H1 (cell line): ENCODE measurements around the gene NEK11. TPM values are rescaled to one million over a fixed set of nuclear protein-coding genes. Genes with fewer than 3 reads are reported as not detected.

Source experiments
- CTCF ChIA-PET: fragments of 300-600 bp; sonication (Branson Sonifier 250); formaldehyde crosslinking; loops from one replicate; lab custom pipeline; 2021; ENCODE audit not compliant: partially characterized antibody; lab: Charles Lee
- POLR2A ChIA-PET: fragments of 300-600 bp; sonication (Branson Sonifier 250); formaldehyde crosslinking; loops from one replicate; lab custom pipeline; 2021; ENCODE audit warnings: inconsistent platforms; ENCODE audit not compliant: partially characterized antibody; lab: Charles Lee
- DNase-seq, 2 experiments: peaks; one replicate each; pipeline versions ENCODE4 v3.0.0 to v3.0.0-alpha.2; 2010 to 2022; ENCODE audit warnings: low spot score in 2 of 2, low read depth in 1 of 2, mixed read lengths in 1 of 2
- FAIRE-seq: peaks from 2 replicates; lab custom pipeline; 2011; peaks lifted over from hg19 to GRCh38; lab: Jason Lieb, UNC
- H2AFZ ChIP-seq: 2 replicates; pipeline ENCODE4 v1.8.1; 2012; ENCODE audit warnings: low read length, inconsistent platforms
- H2AK5ac ChIP-seq: 2 replicates; pipeline ENCODE4 v1.6.1; 2013; ENCODE audit warnings: low read depth, low read length
- H2BK120ac ChIP-seq: replicated peaks from 2 replicates; pipeline ENCODE3; 2013; ENCODE audit warnings: low read depth, low read length, inconsistent platforms
- H2BK12ac ChIP-seq: 2 replicates; pipeline ENCODE4 v1.6.1; 2013; ENCODE audit warnings: low read depth, low read length
- H2BK15ac ChIP-seq: 2 replicates; pipeline ENCODE4 v1.6.1; 2013; ENCODE audit warnings: low read length
- H2BK20ac ChIP-seq: 2 replicates; pipeline ENCODE4 v1.6.1; 2013; ENCODE audit warnings: low read length
- H2BK5ac ChIP-seq: 2 replicates; pipeline ENCODE4 v1.6.1; 2013; ENCODE audit warnings: low read depth, low read length
- H3K14ac ChIP-seq: 2 replicates; pipeline ENCODE4 v1.6.1; 2013; ENCODE audit warnings: inconsistent platforms; ENCODE audit not compliant: insufficient read length
- H3K18ac ChIP-seq: 2 replicates; pipeline ENCODE4 v1.6.1; 2013; ENCODE audit warnings: low read length; ENCODE audit errors: extremely low read depth
- H3K23ac ChIP-seq: 2 replicates; pipeline ENCODE4 v1.6.1; 2013; ENCODE audit warnings: inconsistent platforms; ENCODE audit not compliant: insufficient read length
- H3K23me2 ChIP-seq: 2 replicates; pipeline ENCODE4 v1.6.1; 2013; ENCODE audit warnings: low read depth, low read length
- H3K27ac ChIP-seq: 2 replicates; pipeline ENCODE4 v1.6.1; 2011; ENCODE audit warnings: low read depth, low read length, inconsistent platforms
- H3K27me3 ChIP-seq, 4 experiments: replicated peaks in 1 of 4; 1 replicate in 1 of 4; 2 replicates in 3 of 4; pipeline versions ENCODE4 v1.6.1 to v1.8.1; 2011 to 2013; ENCODE audit warnings: low read length in 3 of 4, mild to moderate bottlenecking in 3 of 4, inconsistent platforms in 2 of 4, mixed read lengths in 2 of 4, moderate library complexity in 1 of 4; ENCODE audit not compliant: control insufficient read depth in 3 of 4, insufficient read depth in 3 of 4; ENCODE audit errors: extremely low read depth in 1 of 4
- H3K36me3 ChIP-seq, 4 experiments: 2 replicates each; pipeline versions ENCODE4 v1.6.1 to v1.8.1; 2011 to 2013; ENCODE audit warnings: mild to moderate bottlenecking in 4 of 4, low read length in 3 of 4, moderate library complexity in 2 of 4, control low read depth in 1 of 4, inconsistent platforms in 1 of 4; ENCODE audit not compliant: insufficient read depth in 4 of 4, control insufficient read depth in 2 of 4
- H3K4ac ChIP-seq: replicated peaks from 2 replicates; pipeline ENCODE3; 2013; ENCODE audit warnings: low read length, low read depth, mixed read lengths, inconsistent platforms; ENCODE audit not compliant: insufficient read length
- H3K4me1 ChIP-seq, 4 experiments: replicated peaks in 1 of 4; 1 replicate in 1 of 4; 2 replicates in 3 of 4; pipeline versions ENCODE4 v1.6.1 to v1.8.1; 2011 to 2013; ENCODE audit warnings: low read length in 3 of 4, inconsistent platforms in 2 of 4, mixed read lengths in 1 of 4; ENCODE audit not compliant: insufficient read depth in 4 of 4, control insufficient read depth in 3 of 4
- H3K4me2 ChIP-seq, 2 experiments: 2 replicates each; pipeline versions ENCODE4 v1.6.1 to v1.8.1; 2011 to 2013; ENCODE audit warnings: low read depth in 2 of 2, low read length in 2 of 2, control low read depth in 1 of 2, inconsistent platforms in 1 of 2, mild to moderate bottlenecking in 1 of 2; ENCODE audit not compliant: insufficient read depth in 1 of 2
- H3K4me3 ChIP-seq, 4 experiments: fragments of 200-600, 300-600 bp in 1 of 4; sonication (generic), shearing (Covaris generic), sonication (Bioruptor Twin) in 1 of 4; 2 replicates each; pipeline versions ENCODE4 v1.5.1 to v1.8.1; 2011 to 2016; ENCODE audit warnings: low read length in 4 of 4, low read depth in 3 of 4, control low read depth in 2 of 4, inconsistent platforms in 2 of 4, mild to moderate bottlenecking in 2 of 4, mixed read lengths in 1 of 4, moderate library complexity in 1 of 4; ENCODE audit not compliant: insufficient read depth in 2 of 4; ENCODE audit errors: extremely low read depth in 1 of 4
- H3K56ac ChIP-seq: replicated peaks from 2 replicates; pipeline ENCODE3; 2013; ENCODE audit warnings: low read depth, mild to moderate bottlenecking, mixed read lengths, low read length, inconsistent platforms; ENCODE audit not compliant: insufficient read length
- H3K79me1 ChIP-seq: 2 replicates; pipeline ENCODE4 v1.6.1; 2013; ENCODE audit warnings: low read depth, low read length, control low read depth
- H3K79me2 ChIP-seq, 2 experiments: 2 replicates each; pipeline versions ENCODE4 v1.6.1 to v1.8.1; 2012 to 2013; ENCODE audit warnings: low read length in 2 of 2, mild to moderate bottlenecking in 2 of 2, inconsistent platforms in 1 of 2; ENCODE audit not compliant: insufficient read depth in 2 of 2, control insufficient read depth in 1 of 2
- H3K9ac ChIP-seq, 4 experiments: replicated peaks in 1 of 4; 1 replicate in 1 of 4; 2 replicates in 3 of 4; pipeline versions ENCODE4 v1.6.1 to v1.8.1; 2011 to 2013; ENCODE audit warnings: low read depth in 3 of 4, low read length in 3 of 4, control low read depth in 2 of 4, mild to moderate bottlenecking in 2 of 4, moderate library complexity in 2 of 4, inconsistent platforms in 1 of 4; ENCODE audit errors: extremely low read depth in 1 of 4
- H3K9me3 ChIP-seq, 2 experiments: 2 replicates each; pipeline versions ENCODE4 v1.6.1 to v1.8.1; 2012 to 2013; ENCODE audit warnings: mild to moderate bottlenecking in 2 of 2, moderate library complexity in 2 of 2, control low read depth in 1 of 2, inconsistent platforms in 1 of 2, low read depth in 1 of 2, low read length in 1 of 2, mixed read lengths in 1 of 2; ENCODE audit not compliant: insufficient read depth in 2 of 2
- H4K20me1 ChIP-seq, 2 experiments: replicated peaks in 1 of 2; 2 replicates each; pipeline versions ENCODE3 to v1.8.1; 2011 to 2013; ENCODE audit warnings: inconsistent platforms in 2 of 2, low read length in 2 of 2, mild to moderate bottlenecking in 1 of 2; ENCODE audit not compliant: insufficient read depth in 2 of 2, control insufficient read depth in 1 of 2
- H4K5ac ChIP-seq: 2 replicates; pipeline ENCODE4 v1.6.1; 2013; ENCODE audit warnings: low read length, low read depth, mixed read lengths, inconsistent platforms; ENCODE audit not compliant: insufficient read length
- H4K8ac ChIP-seq: 2 replicates; pipeline ENCODE4 v1.8.0; 2013; ENCODE audit warnings: mild to moderate bottlenecking, moderate library complexity, low read length, inconsistent platforms; ENCODE audit not compliant: insufficient read depth; ENCODE audit errors: extremely low read depth
- H4K91ac ChIP-seq: replicated peaks from 2 replicates; pipeline ENCODE3; 2013; ENCODE audit warnings: low read length, mixed read lengths, inconsistent platforms; ENCODE audit not compliant: insufficient read length
- CHD2 ChIP-seq: IDR thresholded peaks from 2 replicates; pipeline ENCODE4 v1.6.1; 2012; ENCODE audit warnings: low read length, improper control_type of control experiment
- CTCF ChIP-seq, 3 experiments: IDR thresholded peaks; 1 replicate in 2 of 3; 2 replicates in 1 of 3; pipeline versions ENCODE4 v1.5.1 to v1.6.1; 2011; ENCODE audit warnings: low read length in 3 of 3, mild to moderate bottlenecking in 3 of 3, inconsistent platforms in 2 of 3, low read depth in 1 of 3, moderate library complexity in 1 of 3; ENCODE audit not compliant: insufficient read depth in 1 of 3; ENCODE audit errors: control extremely low read depth in 1 of 3
- EP300 ChIP-seq, 2 experiments: IDR thresholded peaks; 1 replicate in 1 of 2; 2 replicates in 1 of 2; pipeline ENCODE4 v1.6.1; 2011 to 2012; ENCODE audit warnings: low read depth in 2 of 2, low read length in 2 of 2, mild to moderate bottlenecking in 2 of 2, borderline replicate concordance in 1 of 2, inconsistent platforms in 1 of 2, moderate library complexity in 1 of 2
- HDAC6 ChIP-seq: IDR thresholded peaks from one replicate; pipeline ENCODE4 v1.7.1; 2012; ENCODE audit warnings: low read depth, mild to moderate bottlenecking, inconsistent platforms, low read length, moderate library complexity
- SIRT6 ChIP-seq: IDR thresholded peaks from one replicate; pipeline ENCODE4 v1.7.1; 2012; ENCODE audit warnings: low read length, inconsistent platforms
- WGBS, 2 experiments: shearing (Covaris generic) in 1 of 2; methylation state at CpG; one replicate each; pipeline versions ENCODE4 v1.1.6 to v1.1.7; 2013 to 2015; ENCODE audit warnings: low lambda C conversion rate in 2 of 2, mixed read lengths in 2 of 2, inconsistent platforms in 1 of 2, low coverage in 1 of 2, missing lambda C conversion rate in 1 of 2; ENCODE audit not compliant: insufficient replicate concordance in 2 of 2, insufficient coverage in 1 of 2, insufficient read length in 1 of 2; ENCODE audit errors: extremely low coverage in 1 of 2, missing lambda C conversion rate in 1 of 2; 5-methylcytosine and 5-hydroxymethylcytosine counted together
- polyA plus RNA-seq, 7 experiments: library from polyadenylated mRNA; depleted of rRNA in 3 of 7; stranded (reverse) in 5 of 7; unstranded in 2 of 7; fragments of >200 nt in 5 of 7; fragments of 200-250 nt in 2 of 7; gene quantifications; 1 replicate in 5 of 7; 2 replicates in 1 of 7; 4 replicates in 1 of 7; pipeline versions ENCODE4 v1.2.1 to v1.2.3, GENCODE V29; 2011 to 2013; ENCODE audit warnings: missing spikeins in 2 of 7, mixed read lengths in 2 of 7
- total RNA-seq: library from RNA; stranded (reverse); fragmentation: NEBNext Ultra II Directional; extraction: Animal tissue kit (Norgen Biotek cat#: 25700); gene quantifications from 2 replicates; pipeline ENCODE4 v1.2.1, GENCODE V29; 2021

The NEK11 gene
- total and polyA plus RNA-seq, 2 of the 8 experiments (the other 6 are each of a cell fraction or from before 2014, with no cell fraction given), result 0.60 TPM; not detected in 1

DNA sequence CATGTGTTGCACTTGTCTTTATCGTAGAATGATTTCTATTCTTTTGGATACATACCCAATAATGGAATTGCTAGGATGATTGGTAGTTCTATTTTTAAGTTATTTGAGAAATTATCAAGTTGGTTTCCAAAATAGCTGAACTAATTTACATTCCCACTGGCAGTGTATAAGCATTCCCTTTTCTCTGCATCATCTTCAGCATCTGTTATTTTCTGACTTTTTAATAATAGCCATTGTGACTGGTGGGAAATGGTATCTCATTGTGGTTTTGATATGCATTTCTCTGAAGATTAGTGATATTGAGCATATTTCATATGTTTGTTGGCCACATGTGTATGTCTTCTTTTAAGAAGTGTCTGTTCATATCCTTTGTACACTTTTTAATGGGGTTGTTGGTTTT is 273.2 kb downstream of the NEK11 start:
- Histone ChIP-seq H3K4ac (no peak overlapping the region), H2BK5ac (no peak overlapping the region), H4K20me1 (no peaks in the 10 kb centered on the region), H3K9ac (no peak overlapping the region), H3K4me2 (no peak overlapping the region), H4K8ac (no peak overlapping the region), H2AFZ (no peak overlapping the region), H3K27ac (no peak overlapping the region), H3K36me3 (no peaks in the 10 kb centered on the region), H3K4me1 (no peaks in the 10 kb centered on the region), H3K4me3 (no peak overlapping the region), H3K14ac (no peak overlapping the region), H4K5ac (no peak overlapping the region), H3K9me3 (no peaks in the 10 kb centered on the region), H3K79me2 (no peaks in the 10 kb centered on the region), H2BK20ac (no peak overlapping the region), H3K56ac (no peak overlapping the region), H3K23ac (no peak overlapping the region), H2BK12ac (no peak overlapping the region), H3K79me1 (no peaks in the 10 kb centered on the region), H2AK5ac (no peak overlapping the region), H2BK15ac (no peak overlapping the region), H2BK120ac (no peak overlapping the region), H3K23me2 (0 out of 2 replicates have a peak, but pooled peaks cover 1% of the 10 kb centered on the region), H3K27me3 (no peaks in the 10 kb centered on the region), H4K91ac (no peak overlapping the region), H3K18ac (no peak overlapping the region)
- 85% methylated on average over 1 of the region's 1 CpG; no CpG with 5 or more reads in 1 of the 2 experiments for WGBS, 2 experiments
- TF ChIP-seq CHD2 (no peak), HDAC6 (no peak), EP300 (IDR thresholded peaks at IDR 0.05; ENCODE audit: borderline replicate concordance in 1 of 2, low read depth in 2 of 2, low read length in 2 of 2) (no peak), CTCF (IDR thresholded peaks at IDR 0.05; ENCODE audit: control extremely low read depth in 1 of 3, insufficient read depth in 1 of 3, low read depth in 1 of 3, low read length in 3 of 3) (no peak), SIRT6 (no peak)
- POLR2A ChIA-PET, result no interaction called here
- CTCF ChIA-PET, result interaction anchor here (0.6 kb wide), 1 partner anchor 171 kb away, joined by 3 read pairs; no protein-coding TSS in a partner anchor
- DNase-seq, result no peak
- FAIRE-seq, result no peak
